HT1080 (cell line): ENCODE measurements around the gene HCFC1. TPM values are rescaled to one million over a fixed set of nuclear protein-coding genes. Genes with fewer than 3 reads are reported as not detected.

ENCODE experiments used
- DNase-seq: peaks from one replicate; pipeline ENCODE4 v3.0.0-alpha.2; 2015; ENCODE audit warnings: low read depth
- small RNA-seq: library from RNA; depleted of rRNA; stranded (forward); fragments of <200 nt; gene quantifications from one replicate; pipeline ENCODE3, GENCODE V24; 2014
- total RNA-seq: library from RNA; depleted of rRNA; stranded (reverse); fragments of >200 nt; shearing (Covaris generic); gene quantifications from 2 replicates; pipeline ENCODE4 v1.2.3, GENCODE V29; 2014; rRNA removed

Gene HCFC1
- total RNA-seq, 1 experiment from 2014 or later, result 60.0 TPM

DNA sequence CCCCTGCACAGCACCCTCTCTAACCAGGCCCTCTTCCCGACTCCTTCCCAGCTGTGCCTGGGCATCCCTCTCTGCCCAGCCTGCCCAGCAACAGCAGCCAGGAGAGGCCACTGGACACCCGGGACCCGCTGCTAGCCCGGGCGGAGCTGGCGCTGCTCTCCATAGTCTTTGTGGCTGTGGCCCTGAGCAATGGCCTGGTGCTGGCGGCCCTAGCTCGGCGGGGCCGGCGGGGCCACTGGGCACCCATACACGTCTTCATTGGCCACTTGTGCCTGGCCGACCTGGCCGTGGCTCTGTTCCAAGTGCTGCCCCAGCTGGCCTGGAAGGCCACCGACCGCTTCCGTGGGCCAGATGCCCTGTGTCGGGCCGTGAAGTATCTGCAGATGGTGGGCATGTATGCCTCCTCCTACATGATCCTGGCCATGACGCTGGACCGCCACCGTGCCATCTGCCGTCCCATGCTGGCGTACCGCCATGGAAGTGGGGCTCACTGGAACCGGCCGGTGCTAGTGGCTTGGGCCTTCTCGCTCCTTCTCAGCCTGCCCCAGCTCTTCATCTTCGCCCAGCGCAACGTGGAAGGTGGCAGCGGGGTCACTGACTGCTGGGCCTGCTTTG is 66.0 kb downstream of the HCFC1 start:
- DNase-seq, result no peak

DNA sequence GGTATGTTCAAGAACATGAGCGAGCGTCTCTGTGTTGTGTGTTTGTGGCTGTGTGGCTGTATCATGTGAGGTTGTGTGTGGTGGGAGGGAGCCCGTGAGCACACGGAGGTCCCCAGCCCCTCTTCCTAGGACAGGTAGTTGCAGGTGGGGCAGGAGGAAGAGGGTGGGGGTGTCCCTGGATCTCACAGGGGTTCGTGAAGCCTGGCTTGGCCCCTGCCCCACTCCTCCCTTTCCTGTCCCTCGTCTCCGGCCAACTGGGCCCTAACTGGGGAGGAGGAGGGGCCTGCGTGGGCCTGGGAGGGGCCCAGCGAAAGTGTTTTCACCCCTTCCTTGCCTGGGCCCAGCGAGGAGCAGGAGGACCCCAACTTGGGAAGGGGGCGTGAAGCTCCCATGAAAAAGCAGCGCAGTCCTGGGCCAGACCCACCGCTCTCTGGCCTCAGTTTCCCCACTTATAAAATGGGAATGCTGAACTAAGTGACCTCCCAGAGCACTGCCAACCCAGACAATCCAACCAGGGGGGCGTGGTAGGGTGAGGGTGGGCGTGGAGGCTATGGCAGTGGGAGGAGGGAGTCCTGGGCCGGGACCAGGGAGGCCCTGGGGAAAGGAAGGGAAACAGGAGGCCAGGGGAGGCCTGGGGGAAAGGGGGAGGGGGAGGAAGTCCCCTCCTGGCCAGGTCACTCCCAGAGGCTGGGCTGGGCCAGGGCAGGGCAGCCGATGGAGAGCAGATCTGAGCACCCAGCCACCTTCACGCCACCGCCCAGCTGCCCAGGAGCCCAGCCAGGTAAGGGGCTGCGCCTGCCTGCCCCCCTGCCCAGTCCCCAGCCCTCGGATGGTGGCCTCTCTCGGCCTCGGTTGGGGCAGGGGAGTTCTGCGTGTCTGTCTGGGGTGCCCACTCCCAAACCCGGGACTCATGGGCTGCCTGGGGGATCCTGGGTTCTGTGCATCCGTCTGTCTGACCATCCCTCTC is 67.3 kb downstream of the HCFC1 start, which contains the start of gene AVPR2:
Gene AVPR2, plus strand, starts transcription at position 683 of the 967 bp plus-strand sequence. CDS start 473 bp downstream, outside the sequence.
- no peak for DNase-seq

DNA sequence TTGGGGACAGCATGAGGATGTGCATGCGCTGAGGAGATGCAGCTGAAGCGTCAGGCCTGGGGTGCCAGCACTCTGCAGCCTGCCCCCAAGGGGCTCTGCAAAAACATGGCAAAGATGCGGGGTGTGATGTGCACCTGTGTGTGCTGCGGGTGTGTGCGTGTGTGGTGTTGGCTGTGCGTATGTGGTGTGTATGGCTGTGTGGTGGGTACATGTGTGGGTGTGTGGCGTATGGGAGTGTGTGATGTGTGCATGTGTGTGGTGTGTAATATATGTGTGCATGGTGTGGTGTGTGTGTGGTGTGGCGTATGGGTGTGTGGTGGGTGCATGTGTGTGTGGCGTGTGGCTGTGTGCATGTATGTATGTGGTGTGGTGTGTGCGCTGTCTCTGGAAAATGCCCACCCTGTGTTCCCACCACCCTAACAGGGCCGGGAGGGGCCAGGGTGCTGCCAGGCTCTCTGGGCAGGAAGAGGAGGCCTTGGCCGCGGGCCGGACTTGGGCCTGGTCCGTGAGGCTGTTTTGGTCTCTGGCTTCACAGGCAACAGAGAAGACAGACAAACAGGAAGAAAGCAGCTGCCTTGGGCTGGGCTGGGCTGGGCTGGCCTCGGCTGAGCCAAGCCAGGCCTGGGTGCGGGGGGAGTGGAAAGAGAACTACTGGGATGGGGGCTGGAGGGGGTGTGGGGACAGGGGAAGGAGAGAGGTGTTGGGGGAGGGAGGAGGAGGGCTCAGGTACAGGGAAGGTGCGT is 68.2 kb downstream of the HCFC1 start:
- DNase-seq, result no peak

- peak; percentile 58 for DNase-seq
Observed at GRCh38 chrX:153902385-153902784, 69.2 kb downstream of the HCFC1 start.

- no peak for DNase-seq
Observed at GRCh38 chrX:153901753-153902140, 69.9 kb downstream of the HCFC1 start.

GRCh38 chrX:153900831-153901752 is 70.5 kb downstream of the HCFC1 start:
- peak; percentile 89 for DNase-seq

GRCh38 chrX:153897899-153898298 is 73.7 kb downstream of the HCFC1 start:
- no peak for DNase-seq

Small RNAs within 50 kb of the gene (small RNA-seq; reads per million reads assigned to genes)
- not detected for gene MIR3202-1

Other genes starting within 250 kb of the HCFC1 start
- gene BCAP31, start 247.4 kb downstream of the HCFC1 start, total RNA-seq, result 197 and 234 TPM in 2 replicates
- 1.5 and 1.9 TPM in 2 replicates for gene ABCD1, start 247.0 kb downstream of the HCFC1 start, total RNA-seq
- 2.3 and 4.5 TPM in 2 replicates for gene PLXNB3, start 207.6 kb downstream of the HCFC1 start, total RNA-seq
- 0.03 TPM in 1 of 2 replicates, not detected in the other for gene SRPK3, start 190.8 kb downstream of the HCFC1 start, total RNA-seq
- gene IDH3G, start 177.4 kb downstream of the HCFC1 start, total RNA-seq, result 57.1 and 65.2 TPM in 2 replicates
- gene SSR4, start 177.2 kb downstream of the HCFC1 start, total RNA-seq, result 76.9 and 89.2 TPM in 2 replicates
- 0.13 and 0.16 TPM in 2 replicates for gene PDZD4, start 141.3 kb downstream of the HCFC1 start, total RNA-seq
- gene L1CAM, start 85.6 kb downstream of the HCFC1 start, total RNA-seq, result 2.0 and 3.0 TPM in 2 replicates
- not detected in 2 replicates for gene AVPR2, start 67.1 kb downstream of the HCFC1 start, total RNA-seq
- 2.7 and 3.3 TPM in 2 replicates for gene ARHGAP4, start 45.6 kb downstream of the HCFC1 start, total RNA-seq
- gene NAA10, start 36.8 kb downstream of the HCFC1 start, total RNA-seq, result 182 and 213 TPM in 2 replicates
- gene RENBP, start 27.2 kb downstream of the HCFC1 start, total RNA-seq, result 1.0 TPM in 1 of 2 replicates, not detected in the other
- 4.8 and 11.6 TPM in 2 replicates for gene TMEM187, start 936 bp upstream of the HCFC1 start, total RNA-seq
- 200 and 232 TPM in 2 replicates for gene IRAK1, start 48.1 kb upstream of the HCFC1 start, total RNA-seq
- 27.2 and 32.0 TPM in 2 replicates for gene MECP2, start 125.9 kb upstream of the HCFC1 start, total RNA-seq
- gene OPN1LW, start 172.4 kb upstream of the HCFC1 start, total RNA-seq, result not detected in 2 replicates
- gene OPN1MW, start 210.8 kb upstream of the HCFC1 start, total RNA-seq, result not detected in 2 replicates
- gene OPN1MW2, start 247.9 kb upstream of the HCFC1 start, total RNA-seq, result not detected in 2 replicates